ENCODE measurements around the gene RGMB. TPM values are rescaled to one million over a fixed set of nuclear protein-coding genes. Genes with fewer than 3 reads are reported as not detected.

RGMB gene
- total and polyA plus RNA-seq, 12 donors, result 1.7 to 16.6 (median 13.6) TPM

DNA sequence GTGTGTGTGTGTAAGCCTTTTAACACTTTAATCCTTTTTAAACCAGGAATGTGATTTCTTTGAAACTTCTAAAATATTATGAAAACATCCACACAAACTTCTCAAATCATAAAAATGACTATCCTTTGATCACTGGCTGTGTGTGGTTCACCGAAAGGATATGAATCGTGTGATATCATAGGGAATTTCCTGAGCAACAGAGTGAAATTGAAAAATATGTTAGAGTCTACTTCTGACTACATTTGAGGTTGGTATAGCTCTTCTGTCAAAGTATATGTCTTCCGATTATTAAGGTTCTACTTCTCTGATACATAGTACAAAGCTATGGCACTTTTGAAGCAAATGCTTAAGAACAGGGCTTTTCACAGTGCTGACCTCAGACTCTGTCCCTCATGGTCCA, 40.3 kb downstream of the RGMB start:
- no peak for DNase-seq
- H3K4me3 ChIP-seq, result no peak overlapping the region
- H3K27me3 ChIP-seq, result no peaks in the 10 kb centered on the region
- WGBS, 2 donors, result 87 to 97% methylated on average over 3 of the region's 3 CpGs
- ATAC-seq, result no peak
- H3K9me3 ChIP-seq, result peaks cover 0 to 1% (median 0%) of the 10 kb centered on the region in 11 donors
- TF ChIP-seq, protein P1, sequence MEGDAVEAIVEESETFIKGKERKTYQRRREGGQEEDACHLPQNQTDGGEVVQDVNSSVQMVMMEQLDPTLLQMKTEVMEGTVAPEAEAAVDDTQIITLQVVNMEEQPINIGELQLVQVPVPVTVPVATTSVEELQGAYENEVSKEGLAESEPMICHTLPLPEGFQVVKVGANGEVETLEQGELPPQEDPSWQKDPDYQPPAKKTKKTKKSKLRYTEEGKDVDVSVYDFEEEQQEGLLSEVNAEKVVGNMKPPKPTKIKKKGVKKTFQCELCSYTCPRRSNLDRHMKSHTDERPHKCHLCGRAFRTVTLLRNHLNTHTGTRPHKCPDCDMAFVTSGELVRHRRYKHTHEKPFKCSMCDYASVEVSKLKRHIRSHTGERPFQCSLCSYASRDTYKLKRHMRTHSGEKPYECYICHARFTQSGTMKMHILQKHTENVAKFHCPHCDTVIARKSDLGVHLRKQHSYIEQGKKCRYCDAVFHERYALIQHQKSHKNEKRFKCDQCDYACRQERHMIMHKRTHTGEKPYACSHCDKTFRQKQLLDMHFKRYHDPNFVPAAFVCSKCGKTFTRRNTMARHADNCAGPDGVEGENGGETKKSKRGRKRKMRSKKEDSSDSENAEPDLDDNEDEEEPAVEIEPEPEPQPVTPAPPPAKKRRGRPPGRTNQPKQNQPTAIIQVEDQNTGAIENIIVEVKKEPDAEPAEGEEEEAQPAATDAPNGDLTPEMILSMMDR (IDR thresholded peaks at IDR 0.05), result no peak
- no peaks in the 10 kb centered on the region for H3K4me1 ChIP-seq
- intact Hi-C loops (cut with DNase I), result no loop called here
- H3K27ac ChIP-seq, result no peak overlapping the region
- H3K36me3 ChIP-seq, result no peaks in the 10 kb centered on the region

DNA sequence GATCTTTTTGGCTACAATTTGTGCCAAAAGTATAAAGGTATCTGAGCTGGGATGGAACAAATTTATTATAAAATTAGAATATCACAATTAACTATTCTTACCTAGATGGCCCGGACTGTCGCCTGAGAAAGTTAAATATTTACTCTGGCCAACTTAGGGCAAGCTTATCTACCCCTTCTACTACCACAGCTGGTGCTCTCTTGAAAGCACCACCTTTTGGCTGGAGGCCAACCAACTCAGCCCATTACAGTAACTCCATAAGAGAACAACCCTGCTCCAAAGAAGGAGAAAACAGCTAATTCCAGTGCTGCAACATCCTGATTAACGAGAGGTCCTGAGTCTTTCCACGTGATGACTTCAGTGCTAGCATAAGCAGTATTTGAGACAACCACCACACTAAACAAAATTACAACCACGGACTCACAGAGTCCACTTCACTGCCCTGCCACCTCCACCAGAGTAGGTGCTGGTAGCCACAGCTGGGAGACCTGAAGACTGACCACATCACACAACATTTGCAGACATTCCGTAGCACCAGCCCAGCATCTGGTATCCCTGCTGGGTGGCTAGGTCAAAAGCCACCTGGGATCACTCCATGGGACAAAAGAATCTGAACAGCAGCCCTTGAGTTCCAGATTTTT, 43.2 kb downstream of the RGMB start:
- Histone ChIP-seq H3K36me3 (no peaks in the 10 kb centered on the region), H3K4me3 (no peak overlapping the region), H3K27ac (no peak overlapping the region), H3K9me3 (peaks cover 0 to 17% (median 10%) of the 10 kb centered on the region in 11 donors), H3K27me3 (no peaks in the 10 kb centered on the region), H3K4me1 (no peaks in the 10 kb centered on the region)
- WGBS, 2 donors, result 71 to 75% methylated on average over 6 of the region's 6 CpGs
- intact Hi-C loops (cut with DNase I), result no loop called here
- TF ChIP-seq, protein P1 (IDR thresholded peaks at IDR 0.05), result no peak
- DNase-seq (no peak), ATAC-seq (no peak)

DNA sequence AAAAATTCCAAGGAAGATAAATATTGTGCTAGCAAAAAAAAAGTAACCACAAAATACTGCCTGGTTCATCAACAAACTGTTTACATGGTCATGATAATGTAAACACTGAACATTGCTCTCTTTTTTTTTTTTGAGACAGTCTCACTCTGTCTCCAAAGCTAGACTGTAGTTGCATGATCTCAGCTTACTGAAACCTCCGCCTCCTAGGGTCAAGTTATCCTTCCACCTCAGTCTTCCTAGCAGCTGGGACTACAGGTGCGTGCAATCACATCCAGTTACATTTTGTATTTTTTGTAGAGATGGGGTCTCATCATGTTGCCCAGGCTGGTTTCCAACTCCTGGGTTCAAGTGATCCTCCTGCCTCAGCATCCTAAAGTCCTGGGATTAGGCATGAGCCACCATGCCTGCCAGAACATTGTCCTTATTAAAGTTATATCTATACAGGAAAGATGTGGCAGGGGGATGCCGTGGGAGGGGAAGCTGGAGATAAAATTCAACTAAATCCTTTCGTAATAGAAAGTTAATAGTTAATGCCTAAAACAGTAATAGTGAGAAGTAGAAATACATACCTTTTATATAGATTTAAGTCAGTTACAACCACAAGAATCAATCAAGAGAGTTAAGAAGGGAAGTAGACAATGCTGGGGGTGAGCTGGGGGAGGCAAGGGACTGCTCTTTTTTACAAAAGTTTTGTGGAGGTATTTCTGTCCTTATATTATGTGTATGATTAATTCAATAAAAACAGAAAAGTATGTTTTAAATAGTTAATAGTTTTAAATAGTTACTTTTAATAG, 52.3 kb downstream of the RGMB start:
- 85 to 89% methylated on average over 4 of the region's 4 CpGs for WGBS, 2 donors
- intact Hi-C loops (cut with DNase I), result loop anchor here in 3 of 10 donors (10.0 kb wide), 2 partner anchors 1291 to 1591 kb away; no protein-coding TSS in a partner anchor
- ATAC-seq, result no peak

DNA sequence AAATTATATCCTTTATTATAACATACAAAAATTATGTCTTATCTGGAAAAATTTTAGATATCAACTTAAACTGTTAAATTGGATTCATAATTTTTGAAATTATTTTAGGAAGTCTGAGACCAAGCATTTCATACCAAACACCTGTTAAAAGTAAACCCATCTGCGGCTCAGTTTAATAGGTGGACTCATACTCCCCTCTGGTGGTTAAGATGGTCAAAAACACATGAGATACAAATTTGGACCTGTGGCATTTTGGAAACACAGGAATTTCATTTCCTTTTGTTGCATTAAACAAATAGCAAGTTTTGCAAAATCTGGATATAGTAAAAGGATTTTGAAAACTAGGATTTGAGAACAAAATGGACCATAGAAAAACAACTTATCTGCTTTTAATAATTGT, 53.7 kb downstream of the RGMB start:
- WGBS, 2 donors, result 27 to 44% methylated on average over 1 of the region's 1 CpG
- Histone ChIP-seq H3K27ac (no peak overlapping the region), H3K9me3 (peaks cover 0 to 1% (median 0%) of the 10 kb centered on the region in 11 donors), H3K4me3 (no peak overlapping the region), H3K27me3 (no peaks in the 10 kb centered on the region), H3K36me3 (no peaks in the 10 kb centered on the region), H3K4me1 (no peaks in the 10 kb centered on the region)
- intact Hi-C loops (cut with DNase I), result loop anchor here in 3 of 10 donors (10.0 kb wide), 2 partner anchors 1292 to 1592 kb away; no protein-coding TSS in a partner anchor
- TF ChIP-seq, protein P1 (IDR thresholded peaks at IDR 0.05), result peak; percentile 15 to 67 (median 57)
- ATAC-seq (peak in 1 of 8 donors; percentile 52), DNase-seq (no peak)

More for the DNA sequence above, 52.3 kb downstream of the RGMB start:
- Histone ChIP-seq H3K27me3 (no peaks in the 10 kb centered on the region), H3K4me1 (no peaks in the 10 kb centered on the region), H3K4me3 (no peak overlapping the region), H3K27ac (no peak overlapping the region), H3K9me3 (peaks cover 0 to 11% (median 5%) of the 10 kb centered on the region in 11 donors), H3K36me3 (no peaks in the 10 kb centered on the region)
- TF ChIP-seq, protein P1 (IDR thresholded peaks at IDR 0.05), result no peak
- DNase-seq, result no peak

All from heart right ventricle (tissue), 16 donors.